Motor neuron (in vitro differentiated cells): ENCODE data around the gene NRIP1. TPM values are rescaled to one million over a fixed set of nuclear protein-coding genes. Genes with fewer than 3 reads are reported as not detected.
A peak's percentile ranks its signal among the peaks of the same experiment; 100 is the strongest.

Source experiments
- ATAC-seq, 8 experiments: fragments of 200-7000 bp; cut with Tn5 transposase; replicated peaks in 6 of 8; 2 replicates each; pipeline ENCODE4 v1.8.0; 2021; ENCODE audit warnings: mild to moderate bottlenecking in 8 of 8, moderate library complexity in 8 of 8
- H3K27ac ChIP-seq, 2 donors: fragments of 250-450 bp; sonication (Bioruptor Pico); 2 replicates each; pipeline ENCODE4 v1.9.0; 2021; ENCODE audit warnings: antibody characterized with exemption in 2 of 2, mild to moderate bottlenecking in 2 of 2, moderate library complexity in 1 of 2
- H3K4me1 ChIP-seq, 2 donors: fragments of 250-450 bp; sonication (Bioruptor Pico); replicated peaks in 1 of 2; 2 replicates each; pipeline ENCODE4 v1.6.1; 2021; ENCODE audit warnings: antibody characterized with exemption in 2 of 2, mild to moderate bottlenecking in 2 of 2, moderate library complexity in 1 of 2
- H3K4me3 ChIP-seq, 5 donors: fragments of 250-450 bp; sonication (Bioruptor Pico); 2 replicates each; pipeline ENCODE4 v1.9.0; 2021; ENCODE audit warnings: antibody characterized with exemption in 5 of 5, mild to moderate bottlenecking in 5 of 5, moderate library complexity in 4 of 5
- WGBS, 10 experiments: fragments of 450-650 bp; shearing (Covaris generic); methylation state at CpG; one replicate each; pipeline ENCODE4 v1.0.0; 2022; 5-methylcytosine and 5-hydroxymethylcytosine counted together
- in situ Hi-C, 9 experiments: fragments of 400-800 bp; cut with MboI; loops; one replicate each; pipeline ENCODE4 v1.15.0; 2021; ENCODE audit warnings: low sequenced_read_pairs in 9 of 9, low pct_unique_long_range_greater_than_20kb in 2 of 9; ENCODE audit not compliant: unreplicated experiment in 9 of 9
- total RNA-seq, 8 experiments: library from RNA; unstranded; fragments of 300-600 nt; gene quantifications; 2 replicates each; pipeline versions ENCODE4 v1.2.3 to v1.2.4, GENCODE V29; 2022

Gene NRIP1
- total RNA-seq: 10 to 100 TPM; 26.2 to 80.5 (median 51.6) TPM

DNA sequence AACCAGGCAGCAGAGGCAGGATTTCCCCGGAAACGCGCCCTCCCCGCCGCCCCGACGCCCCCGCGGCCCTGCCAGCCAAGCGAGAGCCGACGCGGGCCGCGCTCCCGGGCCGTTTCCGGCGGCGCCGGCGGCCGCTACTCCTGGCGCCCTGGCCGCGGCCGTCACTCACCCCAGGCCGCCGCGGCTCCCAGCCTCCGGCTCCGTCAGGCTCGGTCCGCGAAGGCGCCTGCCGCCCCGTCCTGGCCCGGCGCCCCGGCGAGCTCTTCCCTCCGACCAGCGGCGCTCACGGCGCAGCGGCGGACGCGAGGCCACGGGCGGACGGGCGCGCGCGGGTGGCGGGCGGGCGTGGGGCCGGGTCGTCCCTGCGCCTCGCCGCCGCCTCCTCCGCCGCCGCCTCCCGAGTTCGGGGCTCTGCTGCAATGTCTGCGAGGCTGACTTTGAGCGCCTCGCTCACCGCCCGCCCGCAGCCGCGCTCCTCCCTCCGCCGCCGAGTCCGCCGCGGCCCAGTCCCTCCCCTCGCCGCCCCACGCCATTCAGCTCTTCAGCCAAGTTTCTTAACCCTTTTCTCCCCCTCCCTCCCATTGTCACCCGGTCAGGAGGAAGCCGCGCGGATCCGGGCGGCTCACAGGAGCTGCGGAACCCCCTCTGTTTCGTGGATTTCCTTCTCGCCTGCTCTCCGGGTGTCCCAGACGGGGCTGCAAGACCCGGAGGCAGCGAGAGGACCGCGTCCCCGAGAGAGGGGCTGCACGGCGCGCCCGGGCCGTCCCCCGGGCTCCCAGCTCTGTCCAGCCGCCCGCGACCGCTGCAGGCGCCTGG is at the start of gene NRIP1:
NRIP1 (minus strand) TSS at position 425 of the 816 bp plus-strand sequence. CDS start 96,808 bp downstream, outside the sequence.
- in situ Hi-C loops: loop anchor here in 1 of 9 experiments (25.0 kb wide), 1 partner anchor 202 kb away; no protein-coding TSS in a partner anchor
- Histone ChIP-seq H3K27ac (peak within 1 kb of the TSS; percentile 80 to 92), H3K4me3 (peak within 1 kb of the TSS; percentile 74 to 91 (median 79)), H3K4me1 (peaks cover 11 to 24% of the 10 kb centered on the region in 2 donors)
- peak; percentile 78 to 91 (median 87) for ATAC-seq
- 3% methylated on average over 8 of the region's 116 CpGs; no CpG with 5 or more reads in 9 of the 10 experiments for WGBS, 10 experiments

DNA sequence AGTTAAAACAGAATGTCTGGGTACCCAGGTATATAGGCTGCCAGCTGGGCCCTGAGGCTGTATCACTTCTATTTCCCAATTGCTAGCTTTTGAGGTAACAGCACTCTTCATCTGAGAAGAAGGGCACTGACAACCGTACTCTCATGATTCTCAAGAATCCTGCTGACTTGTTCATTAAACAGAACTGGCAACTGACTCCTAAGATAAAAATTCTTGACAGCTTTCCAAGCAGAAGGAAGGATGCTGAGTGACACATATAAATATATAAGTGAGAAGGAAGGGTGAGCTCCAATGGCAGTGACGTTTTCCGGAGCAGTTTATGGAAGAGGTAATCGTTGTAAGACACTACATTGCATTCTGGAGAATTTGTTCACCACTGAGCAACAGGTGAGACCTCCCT is 48.1 kb upstream of the NRIP1 start:
- in situ Hi-C loops: no loop called here
- 61 to 98% (median 83%) methylated on average over 2 to 4 of the region's 4 CpGs; no CpG with 5 or more reads in 2 of the 10 experiments for WGBS, 10 experiments
- no peak for ATAC-seq
- no peak overlapping the region for H3K4me3 ChIP-seq
- H3K4me1 ChIP-seq: no peaks in the 10 kb centered on the region
- no peak overlapping the region for H3K27ac ChIP-seq

GRCh38 chr21:15108801-15109200 is 44.0 kb upstream of the NRIP1 start:
- Histone ChIP-seq H3K4me3 (no peak overlapping the region), H3K27ac (no peak overlapping the region), H3K4me1 (peaks cover 0 to 3% of the 10 kb centered on the region in 2 donors)
- in situ Hi-C loops: no loop called here
- WGBS, 10 experiments: 0 to 100% (median 83%) methylated on average over 1 to 2 of the region's 2 CpGs; no CpG with 5 or more reads in 1 of the 10 experiments
- peak in 1 of 8 experiments; percentile 22 for ATAC-seq

DNA sequence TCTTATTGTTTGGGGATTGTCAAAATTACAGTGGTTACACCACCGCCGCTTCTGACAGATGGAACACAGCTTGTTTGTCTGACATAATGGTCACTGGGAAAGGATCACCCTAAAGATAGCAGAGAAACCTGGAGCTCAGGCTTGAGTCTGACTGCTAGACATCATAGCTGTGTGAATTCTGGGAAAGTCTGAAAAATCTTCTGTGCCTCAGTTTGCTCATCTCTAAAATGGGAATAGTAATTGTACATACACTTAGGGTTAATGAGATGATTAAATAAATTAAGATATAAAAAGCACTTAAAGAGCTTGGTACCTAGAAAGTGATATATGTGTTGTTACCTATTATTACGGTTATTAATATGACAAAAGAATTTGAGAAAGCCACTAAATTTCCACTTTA is 39.7 kb upstream of the NRIP1 start:
- ATAC-seq: no peak
- in situ Hi-C loops: no loop called here
- WGBS, 10 experiments: 85 to 100% (median 97%) methylated on average over 1 to 3 of the region's 3 CpGs
- Histone ChIP-seq H3K4me1 (peaks cover 0 to 3% of the 10 kb centered on the region in 2 donors), H3K27ac (no peak overlapping the region), H3K4me3 (no peak overlapping the region)

- WGBS, 10 experiments: 40 to 100% (median 68%) methylated on average over 1 to 3 of the region's 3 CpGs; no CpG with 5 or more reads in 1 of the 10 experiments
- no peak for ATAC-seq
- H3K4me3 ChIP-seq: no peak overlapping the region
- no peak overlapping the region for H3K27ac ChIP-seq
- no peaks in the 10 kb centered on the region for H3K4me1 ChIP-seq
- in situ Hi-C loops: no loop called here
Measured at GRCh38 chr21:15098908-15099307, 34.1 kb upstream of the NRIP1 start.

DNA sequence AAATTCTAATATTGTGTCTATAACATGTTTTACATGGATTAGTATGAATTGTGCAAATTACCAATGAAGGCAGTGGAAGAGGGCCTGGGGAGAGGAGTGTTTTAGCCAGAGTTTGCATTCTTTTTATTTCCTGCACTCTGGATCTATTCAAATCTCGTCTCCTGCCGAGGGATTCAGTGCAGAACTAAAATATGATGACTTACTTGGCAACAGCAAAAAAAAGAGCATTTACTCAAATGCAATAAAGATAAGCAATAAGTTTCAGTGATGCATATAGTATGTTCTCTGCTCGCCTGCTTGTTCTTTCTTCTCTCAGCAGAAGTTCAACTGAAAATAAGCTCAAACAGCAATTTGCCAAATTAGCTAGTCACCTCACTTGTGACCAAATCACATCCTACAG is 33.4 kb upstream of the NRIP1 start:
- H3K4me3 ChIP-seq: no peak overlapping the region
- in situ Hi-C loops: no loop called here
- peak in 1 of 8 experiments; percentile 85 for ATAC-seq
- no peaks in the 10 kb centered on the region for H3K4me1 ChIP-seq
- H3K27ac ChIP-seq: no peak overlapping the region
- 0 to 75% (median 59%) methylated on average over 2 to 3 of the region's 3 CpGs for WGBS, 10 experiments

DNA sequence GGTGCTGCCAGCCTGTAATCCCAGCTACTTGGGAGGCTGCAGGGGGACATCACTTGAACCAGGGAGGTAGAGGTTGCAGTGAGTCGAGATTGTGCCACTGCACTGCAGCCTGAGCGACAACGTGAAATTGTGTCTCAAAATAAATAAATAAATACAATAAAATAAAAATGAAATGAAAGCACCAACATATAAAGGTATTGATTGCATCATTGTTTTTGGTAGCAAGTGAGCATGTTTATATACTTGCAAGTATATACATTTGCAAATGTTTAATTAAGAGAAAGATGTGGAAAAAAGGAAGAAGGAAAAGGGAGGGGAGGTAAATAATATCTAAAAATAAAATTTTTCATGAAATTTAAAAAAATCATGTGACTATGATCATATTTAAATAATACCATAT is 32.8 kb upstream of the NRIP1 start:
- 69 to 100% (median 86%) methylated on average over 1 to 3 of the region's 3 CpGs; no CpG with 5 or more reads in 3 of the 10 experiments for WGBS, 10 experiments
- Histone ChIP-seq H3K4me3 (no peak overlapping the region), H3K27ac (no peak overlapping the region), H3K4me1 (no peaks in the 10 kb centered on the region)
- ATAC-seq: no peak
- in situ Hi-C loops: no loop called here

- WGBS, 10 experiments: 80 to 100% (median 90%) methylated on average over 1 of the region's 1 CpG; no CpG with 5 or more reads in 3 of the 10 experiments
- Histone ChIP-seq H3K4me3 (no peak overlapping the region), H3K27ac (no peak overlapping the region), H3K4me1 (no peaks in the 10 kb centered on the region)
- ATAC-seq: no peak
- in situ Hi-C loops: no loop called here
Measured at GRCh38 chr21:15096146-15096545, 31.3 kb upstream of the NRIP1 start.

GRCh38 chr21:15095326-15095725 is 30.5 kb upstream of the NRIP1 start:
- H3K4me1 ChIP-seq: no peaks in the 10 kb centered on the region
- in situ Hi-C loops: no loop called here
- H3K4me3 ChIP-seq: no peak overlapping the region
- ATAC-seq: no peak
- H3K27ac ChIP-seq: no peak overlapping the region
- whole genome bisulfite sequencing, 10 experiments: 14 to 50% (median 36%) methylated on average over 1 of the region's 1 CpG; no CpG with 5 or more reads in 2 of the 10 experiments

DNA sequence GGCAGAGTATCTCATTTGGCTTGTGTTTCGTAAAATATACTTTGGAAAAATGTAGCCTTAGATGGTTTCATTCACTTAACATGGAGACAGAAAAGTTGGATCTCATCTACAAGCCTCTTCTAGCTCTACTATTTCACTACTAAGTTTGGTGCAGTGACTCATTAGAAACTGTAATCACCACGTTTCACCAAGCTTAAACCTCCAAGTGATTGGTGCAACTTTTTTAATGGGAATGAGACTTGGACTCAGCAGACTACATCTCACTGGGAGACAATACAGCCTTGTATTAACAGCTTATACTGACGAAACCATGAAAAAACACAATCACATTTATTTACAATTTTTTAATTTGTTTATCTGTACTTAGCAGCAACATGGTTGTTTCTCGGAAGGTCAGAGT is 29.9 kb upstream of the NRIP1 start:
- Histone ChIP-seq H3K27ac (no peak overlapping the region), H3K4me3 (no peak overlapping the region), H3K4me1 (no peaks in the 10 kb centered on the region)
- WGBS, 10 experiments: 54 to 100% (median 89%) methylated on average over 1 to 4 of the region's 4 CpGs
- in situ Hi-C loops: no loop called here
- ATAC-seq: no peak

DNA sequence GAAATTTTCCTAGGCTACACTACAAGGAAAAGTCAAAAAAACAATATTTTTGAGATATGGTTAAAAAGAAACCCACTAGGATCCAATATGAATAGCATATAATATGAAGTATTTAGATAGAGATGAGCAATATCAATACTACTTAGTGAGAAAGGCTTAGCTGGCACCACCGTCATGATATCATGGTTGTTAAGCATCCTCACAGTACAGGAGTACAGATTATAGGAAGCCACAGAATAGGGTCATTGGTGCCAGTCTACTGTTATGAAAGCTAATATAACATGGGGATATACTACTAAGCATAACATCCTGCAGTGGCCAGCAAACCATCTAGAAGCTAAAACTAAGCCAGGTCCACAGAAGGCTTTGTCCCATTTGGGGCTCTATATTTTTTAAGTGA is 28.4 kb upstream of the NRIP1 start:
- in situ Hi-C loops: no loop called here

DNA sequence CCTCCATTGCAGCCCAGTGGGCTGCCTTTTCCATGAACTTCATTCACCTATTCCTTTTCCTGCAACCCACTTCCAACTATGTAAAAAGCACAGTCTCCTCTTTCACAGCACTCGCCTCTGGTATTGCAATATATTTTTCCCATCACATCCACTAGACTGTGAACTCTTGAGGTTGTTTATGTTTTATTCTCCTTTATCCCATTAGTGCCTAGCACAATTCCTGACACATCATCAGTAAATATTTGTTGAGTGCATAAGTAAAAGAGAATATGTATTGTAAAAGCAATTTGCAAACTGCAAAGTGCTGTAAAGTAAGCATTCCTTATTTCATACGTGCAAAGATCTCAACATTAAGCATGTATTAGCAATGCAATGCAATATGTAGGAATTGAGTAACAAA is 27.9 kb upstream of the NRIP1 start:
- Histone ChIP-seq H3K4me3 (no peak overlapping the region), H3K27ac (no peak overlapping the region), H3K4me1 (no peaks in the 10 kb centered on the region)
- ATAC-seq: peak in 2 of 8 experiments; percentile 20 to 96
- in situ Hi-C loops: no loop called here
- 0 to 100% (median 82%) methylated on average over 1 to 2 of the region's 2 CpGs for WGBS, 10 experiments

More for the DNA sequence above, 28.4 kb upstream of the NRIP1 start:
- 71 to 100% (median 88%) methylated on average over 1 of the region's 1 CpG; no CpG with 5 or more reads in 2 of the 10 experiments for WGBS, 10 experiments
- H3K4me1 ChIP-seq: no peaks in the 10 kb centered on the region
- ATAC-seq: peak in 1 of 8 experiments; percentile 34
- no peak overlapping the region for H3K27ac ChIP-seq
- no peak overlapping the region for H3K4me3 ChIP-seq

GRCh38 chr21:15090390-15090789 is 25.6 kb upstream of the NRIP1 start:
- in situ Hi-C loops: no loop called here
- no peak for ATAC-seq
- Histone ChIP-seq H3K27ac (no peak overlapping the region), H3K4me3 (no peak overlapping the region), H3K4me1 (no peaks in the 10 kb centered on the region)
- 0 to 100% (median 76%) methylated on average over 1 of the region's 1 CpG; no CpG with 5 or more reads in 2 of the 10 experiments for WGBS, 10 experiments
